Measurements from ENCODE around the gene ERC2.

ERC2 gene

GRCh38 chr3:56187051-56187450, 281.2 kb downstream of the ERC2 start:
- DNase-seq (ENCODE audit: low read depth), result no peak

- no peak for DNase-seq (ENCODE audit: low read depth)
Measured at GRCh38 chr3:56185827-56186226, 282.4 kb downstream of the ERC2 start.

GRCh38 chr3:56183529-56183928, 284.7 kb downstream of the ERC2 start:
- no peak for DNase-seq (ENCODE audit: low read depth)

- no peak for DNase-seq (ENCODE audit: low read depth)
Measured at GRCh38 chr3:56180433-56180832, 287.8 kb downstream of the ERC2 start.

GRCh38 chr3:56173601-56174000, 294.7 kb downstream of the ERC2 start:
- no peak for DNase-seq (ENCODE audit: low read depth)

- DNase-seq (ENCODE audit: low read depth), result no peak
Measured at GRCh38 chr3:56164436-56164835, 303.8 kb downstream of the ERC2 start.

GRCh38 chr3:56157693-56158362, 310.4 kb downstream of the ERC2 start:
- no peak for DNase-seq (ENCODE audit: low read depth)

GRCh38 chr3:56154297-56154696, 314.0 kb downstream of the ERC2 start:
- DNase-seq (ENCODE audit: low read depth), result no peak

GRCh38 chr3:56147354-56147753, 320.9 kb downstream of the ERC2 start:
- DNase-seq (ENCODE audit: low read depth), result no peak

GRCh38 chr3:56145410-56145809, 322.9 kb downstream of the ERC2 start:
- DNase-seq (ENCODE audit: low read depth), result no peak

- no peak for DNase-seq (ENCODE audit: low read depth)
Measured at GRCh38 chr3:56144805-56145204, 323.5 kb downstream of the ERC2 start.

- no peak for DNase-seq (ENCODE audit: low read depth)
Measured at GRCh38 chr3:56137415-56137814, 330.9 kb downstream of the ERC2 start.

- no peak for DNase-seq (ENCODE audit: low read depth)
Measured at GRCh38 chr3:56136514-56136913, 331.8 kb downstream of the ERC2 start.

GRCh38 chr3:56135941-56136340, 332.3 kb downstream of the ERC2 start:
- DNase-seq (ENCODE audit: low read depth), result no peak

- no peak for DNase-seq (ENCODE audit: low read depth)
Measured at GRCh38 chr3:56133423-56133822, 334.8 kb downstream of the ERC2 start.

GRCh38 chr3:56132762-56133161, 335.5 kb downstream of the ERC2 start:
- no peak for DNase-seq (ENCODE audit: low read depth)

- DNase-seq (ENCODE audit: low read depth), result peak; percentile 10
Measured at GRCh38 chr3:56131974-56132590, 336.2 kb downstream of the ERC2 start.

- no peak for DNase-seq (ENCODE audit: low read depth)
Measured at GRCh38 chr3:56130036-56130435, 338.2 kb downstream of the ERC2 start.

- DNase-seq (ENCODE audit: low read depth), result no peak
Measured at GRCh38 chr3:56126632-56127031, 341.6 kb downstream of the ERC2 start.

- no peak for DNase-seq (ENCODE audit: low read depth)
Measured at GRCh38 chr3:56125358-56126005, 342.8 kb downstream of the ERC2 start.

GRCh38 chr3:56124546-56124945, 343.7 kb downstream of the ERC2 start:
- DNase-seq (ENCODE audit: low read depth), result no peak

- DNase-seq (ENCODE audit: low read depth), result no peak
Measured at GRCh38 chr3:56123487-56123886, 344.8 kb downstream of the ERC2 start.

- no peak for DNase-seq (ENCODE audit: low read depth)
Measured at GRCh38 chr3:56122911-56123310, 345.4 kb downstream of the ERC2 start.

GRCh38 chr3:56121716-56122115, 346.6 kb downstream of the ERC2 start:
- DNase-seq (ENCODE audit: low read depth), result no peak
